Iris pigment epithelial cell (primary cell): Measurements from ENCODE around the gene PTPRR.
A peak's percentile ranks its signal among the peaks of the same experiment; 100 is the strongest.

Experiments
- DNase-seq: peaks from one replicate; pipeline ENCODE4 v3.0.0-alpha.2; 2011; ENCODE audit warnings: low read depth

Gene PTPRR

DNA sequence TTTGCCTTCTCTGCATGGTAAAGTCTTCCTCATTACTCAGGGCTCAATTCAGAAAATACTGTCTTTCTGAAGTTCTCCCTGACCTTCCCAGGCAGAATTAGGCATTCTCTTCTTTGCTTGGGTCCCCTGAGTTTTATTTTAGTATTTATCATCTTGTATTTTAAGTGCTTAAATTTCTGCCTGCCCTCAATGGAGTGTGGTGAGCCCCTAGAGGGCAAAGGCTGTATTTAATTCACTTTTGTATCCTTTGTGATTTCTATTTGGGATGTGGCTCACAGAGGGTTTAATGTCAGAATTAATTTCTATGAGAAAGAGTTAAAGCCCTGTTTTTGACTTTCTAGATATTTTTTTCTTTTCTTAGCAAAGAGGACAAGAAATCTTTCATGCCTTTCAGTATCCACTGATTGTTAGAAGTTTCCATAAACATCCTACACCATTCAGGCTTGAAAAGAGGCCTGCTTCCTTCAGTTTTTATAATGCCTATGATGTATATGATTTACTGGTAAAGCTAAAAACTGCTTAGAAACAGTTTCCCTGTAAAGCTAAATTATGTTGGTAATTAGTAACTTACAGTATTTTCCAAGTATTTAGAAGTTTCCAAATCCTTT is 227.8 kb downstream of the PTPRR start:
- DNase-seq, result peak; percentile 52

DNA sequence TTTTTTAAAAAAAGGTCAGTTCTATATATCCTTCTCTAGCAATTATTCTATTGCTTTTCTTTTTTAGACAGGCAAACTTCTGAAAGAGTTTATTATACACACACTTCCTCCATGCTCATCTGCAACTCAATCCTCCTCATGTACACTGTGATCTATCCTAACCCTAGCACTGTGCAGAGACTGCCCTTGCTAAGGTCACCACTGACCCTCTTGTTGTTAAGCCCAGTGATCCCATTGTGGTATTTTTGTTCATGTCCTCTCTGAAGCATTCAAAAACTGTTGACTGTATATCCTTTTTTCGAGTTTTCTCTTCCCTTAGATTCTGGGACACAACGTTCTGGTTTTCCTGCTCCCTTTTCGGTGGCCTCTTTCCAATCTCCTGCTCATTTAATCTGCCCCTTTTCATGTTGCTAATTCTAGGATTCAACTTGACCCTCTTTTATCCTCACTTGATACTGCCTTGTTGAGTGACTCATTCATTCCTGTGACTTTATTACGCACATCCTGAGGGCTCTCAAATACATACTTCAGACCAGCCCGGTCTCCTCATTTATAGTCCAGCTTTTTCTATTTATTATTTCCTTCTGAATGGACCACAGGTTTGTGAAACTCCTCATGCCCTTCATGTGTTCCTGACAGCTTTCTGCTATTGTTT is 229.4 kb downstream of the PTPRR start:
- peak; percentile 86 for DNase-seq

DNA sequence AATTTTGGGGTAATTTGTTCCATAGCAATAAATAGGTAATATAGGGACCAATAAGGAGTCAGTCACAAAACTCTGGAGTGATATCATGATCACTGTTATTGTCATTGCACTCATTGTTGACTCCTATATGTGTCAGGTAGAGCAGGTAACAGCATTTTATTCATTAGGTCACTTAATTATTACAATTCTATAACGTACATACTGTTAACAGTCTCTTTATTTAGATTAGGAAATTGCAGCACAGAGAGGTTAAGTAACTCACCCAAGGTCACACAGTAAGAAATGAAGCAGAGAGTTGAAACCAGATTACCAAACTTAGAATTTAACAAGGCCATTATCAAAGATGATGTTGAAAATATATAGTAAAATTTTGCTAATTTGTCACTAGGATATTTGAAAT is 233.6 kb downstream of the PTPRR start:
- DNase-seq, result no peak

DNA sequence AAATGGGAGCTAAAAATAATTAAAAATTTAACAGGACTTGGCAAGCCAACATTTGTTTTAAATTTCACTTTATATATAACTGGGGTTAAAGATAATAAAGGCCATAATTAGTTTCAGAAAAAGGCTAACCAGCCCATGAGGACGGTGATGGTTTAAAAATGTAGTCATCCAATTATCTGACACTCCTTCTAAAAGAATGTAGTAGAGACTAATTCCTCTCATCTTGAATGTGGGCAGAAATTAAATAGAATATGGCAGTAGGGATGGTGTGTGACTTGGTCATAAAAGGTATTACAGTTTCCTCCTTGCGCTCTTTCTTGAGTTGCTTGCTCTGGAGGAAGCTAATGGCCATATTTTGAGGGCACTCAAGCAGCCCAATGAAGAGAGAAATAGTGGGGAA is 234.2 kb downstream of the PTPRR start:
- DNase-seq, result no peak

DNA sequence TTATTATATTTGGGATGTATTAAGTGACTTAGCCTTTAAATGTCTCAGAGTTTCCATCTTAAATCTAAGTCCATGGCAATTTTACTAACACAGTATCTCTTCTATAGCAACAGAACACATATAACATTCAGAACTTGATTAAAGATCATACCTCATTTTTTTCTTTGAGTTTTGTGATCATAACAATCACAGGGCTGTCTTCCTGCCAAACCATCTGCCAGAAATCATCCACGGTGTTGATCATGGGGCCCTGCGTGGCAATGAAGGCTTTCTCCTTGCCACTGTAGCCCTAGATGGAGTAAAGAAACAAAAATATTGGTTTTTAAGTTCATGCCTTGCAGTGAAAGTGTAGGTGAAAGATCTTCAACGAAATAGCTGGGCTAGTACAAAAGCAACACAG is 236.6 kb downstream of the PTPRR start:
- no peak for DNase-seq

DNA sequence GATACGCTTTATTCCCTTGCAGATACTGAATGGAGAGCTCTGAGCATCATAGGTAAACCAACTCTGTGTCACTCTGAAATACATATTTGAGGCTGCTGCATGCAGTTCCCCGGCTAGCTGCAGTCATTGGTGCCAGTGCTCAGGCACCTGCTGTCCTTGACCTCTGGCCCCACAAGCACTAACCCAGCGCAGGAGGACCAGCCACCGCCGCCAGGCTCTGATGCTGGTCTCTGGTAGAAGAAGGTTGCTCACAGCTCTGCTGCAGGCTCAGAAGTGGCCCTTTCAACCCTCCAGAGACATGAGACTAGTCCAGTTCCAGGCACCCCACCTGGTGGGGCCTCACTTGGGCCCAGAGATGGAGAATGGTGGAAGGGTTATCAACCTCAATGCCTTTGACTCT is 248.8 kb downstream of the PTPRR start:
- DNase-seq, result no peak

DNA sequence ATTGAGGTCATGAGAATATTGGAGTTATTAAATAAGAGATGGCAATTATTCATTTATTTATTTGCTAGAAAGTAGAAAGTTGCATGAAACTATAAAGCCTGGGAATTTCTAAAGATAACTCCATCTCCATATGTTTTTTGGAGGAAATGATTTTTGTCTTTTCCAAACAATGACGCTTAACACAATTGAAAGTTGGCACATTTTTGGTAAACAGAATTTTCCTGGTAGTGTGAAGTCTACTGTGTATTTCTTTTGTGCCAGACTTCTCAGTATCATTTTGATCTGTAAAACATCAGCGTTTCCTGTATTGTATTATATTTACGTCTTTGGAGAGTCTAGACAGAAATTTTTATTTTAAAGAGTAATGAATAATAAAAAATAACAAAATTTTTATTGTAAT is 249.6 kb downstream of the PTPRR start:
- no peak for DNase-seq

DNA sequence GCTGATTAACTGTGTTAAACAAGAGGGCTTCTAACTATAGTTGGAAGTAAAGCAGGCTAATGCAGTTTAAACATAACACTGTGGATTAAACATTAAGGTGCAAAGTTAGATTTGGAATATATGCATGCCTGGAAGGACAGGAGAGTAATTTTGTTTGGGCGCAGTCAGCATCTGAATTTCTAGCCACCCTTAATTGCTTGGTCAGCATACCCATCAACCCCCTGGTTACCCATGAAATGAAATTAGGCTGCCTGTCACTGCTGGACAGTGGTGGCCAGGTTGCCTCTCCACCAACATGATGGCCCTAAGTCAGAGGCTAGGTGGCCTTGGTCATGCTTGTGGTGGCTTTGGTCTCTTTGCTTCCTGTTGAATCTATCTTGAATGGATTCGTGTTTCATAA is 253.3 kb downstream of the PTPRR start:
- no peak for DNase-seq

DNA sequence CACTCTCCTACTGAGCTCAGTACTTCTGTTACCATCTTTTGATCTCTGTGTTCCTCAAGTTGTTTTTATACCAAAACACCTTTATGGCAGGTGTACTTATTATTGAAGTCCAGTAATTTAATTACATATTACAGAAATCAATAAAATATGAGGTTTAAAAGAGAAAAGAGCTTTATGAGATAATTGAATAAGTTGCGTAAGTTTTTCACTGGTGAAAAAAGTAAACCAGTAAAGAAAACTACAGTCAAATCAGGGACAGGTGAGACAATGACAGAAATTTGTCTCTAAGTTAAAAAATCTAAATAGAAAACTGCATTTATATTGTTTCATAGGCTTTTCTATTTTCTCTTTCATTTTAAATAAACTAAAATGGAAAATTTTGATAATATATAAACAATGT is 254.2 kb downstream of the PTPRR start:
- DNase-seq, result no peak

DNA sequence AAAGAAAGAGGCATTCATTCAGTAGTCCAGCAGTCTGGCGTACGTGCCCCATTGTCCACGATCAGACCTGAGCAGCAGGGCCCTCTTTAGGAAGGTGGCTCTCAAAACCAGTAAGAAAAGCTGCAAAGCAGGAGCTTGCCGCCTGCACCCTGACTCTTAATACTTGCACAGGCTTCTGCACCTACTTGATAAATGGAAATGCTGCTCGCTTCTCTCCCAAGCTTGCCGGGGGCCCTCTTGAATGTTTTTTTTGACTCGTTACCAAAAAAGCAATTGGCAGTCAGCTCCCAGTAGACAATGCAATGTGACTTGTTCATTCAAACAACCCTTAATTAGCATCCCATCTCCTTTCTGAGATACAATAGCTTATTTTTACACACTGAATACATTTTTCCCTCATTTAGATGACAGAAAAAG is 256.1 kb downstream of the PTPRR start:
- no peak for DNase-seq

DNA sequence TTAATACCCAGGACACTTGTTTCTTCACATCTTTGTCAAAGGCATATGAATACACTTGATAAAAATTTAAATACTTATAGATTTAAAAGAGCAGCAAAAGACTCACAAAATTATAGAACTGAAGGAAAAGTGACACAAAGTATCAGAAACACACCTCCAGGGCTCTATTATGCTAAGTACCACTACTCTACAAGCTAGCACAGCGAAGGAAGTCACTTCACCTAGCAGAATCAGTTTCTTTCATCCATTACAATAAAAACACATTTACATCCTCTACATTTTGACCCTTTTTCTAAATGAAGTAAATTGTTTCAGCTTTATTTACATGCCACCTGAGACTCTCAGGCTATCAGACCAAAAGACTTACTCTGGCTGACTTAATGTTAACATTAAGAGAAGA is 256.7 kb downstream of the PTPRR start:
- no peak for DNase-seq

DNA sequence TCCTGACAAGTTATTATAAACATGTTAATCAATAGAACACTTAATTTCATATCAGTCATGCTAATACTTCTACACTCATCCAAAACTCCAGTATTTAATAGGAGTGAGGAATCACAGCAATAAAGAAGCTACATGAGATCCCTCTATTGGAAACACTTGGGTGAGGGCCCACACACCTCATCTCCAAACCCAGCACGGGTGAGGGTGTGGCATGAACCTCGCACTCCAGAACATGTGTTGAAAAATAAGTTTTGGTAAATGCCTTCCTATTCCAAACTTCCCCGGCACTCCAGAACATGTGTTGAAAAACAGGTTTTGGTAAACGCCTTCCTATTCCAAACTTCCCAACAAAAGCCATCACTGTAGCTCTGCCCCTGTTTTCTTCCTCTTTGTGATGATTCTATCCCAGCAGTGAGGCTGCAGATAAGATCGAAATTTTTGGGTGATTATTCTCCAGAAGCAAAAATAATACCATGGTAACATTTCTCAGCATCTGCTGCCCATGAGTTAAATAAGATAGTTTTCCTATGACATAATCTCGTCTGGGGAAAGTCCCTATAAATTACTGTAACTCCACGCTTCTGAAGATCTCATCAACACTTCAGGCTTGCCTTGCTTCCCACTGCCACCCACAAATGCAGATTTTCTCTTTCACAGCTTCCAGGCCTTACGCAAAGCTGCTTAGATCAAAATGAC is 258.9 kb downstream of the PTPRR start:
- peak; percentile 87 for DNase-seq

DNA sequence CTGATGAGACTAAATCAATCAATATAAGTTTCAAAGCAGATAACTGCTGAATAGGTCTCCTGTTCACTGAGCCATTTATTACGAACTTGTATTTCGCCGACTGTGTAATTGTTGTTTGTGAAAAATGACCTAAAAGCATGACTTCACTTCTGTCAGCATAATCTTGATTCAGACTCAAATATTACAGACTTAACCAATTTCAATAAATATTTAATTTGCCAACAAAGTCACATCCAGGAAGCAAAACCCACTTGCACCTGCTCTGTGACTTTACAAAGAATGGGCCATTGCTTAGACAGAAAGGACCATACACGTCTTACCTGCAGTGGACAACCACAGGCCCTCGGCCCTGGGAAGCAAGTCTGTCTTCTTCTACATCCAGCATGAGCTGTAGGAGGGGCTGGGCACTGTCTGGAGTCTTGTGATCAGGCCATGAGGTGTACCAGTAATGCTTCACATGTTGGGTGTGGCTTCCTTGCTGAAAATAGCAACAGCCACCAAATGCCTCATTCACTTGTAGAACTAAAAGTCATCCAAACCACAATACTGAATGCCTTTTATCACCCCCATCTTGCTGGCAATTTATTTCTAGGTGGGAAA is 259.8 kb downstream of the PTPRR start:
- peak; percentile 74 for DNase-seq

DNA sequence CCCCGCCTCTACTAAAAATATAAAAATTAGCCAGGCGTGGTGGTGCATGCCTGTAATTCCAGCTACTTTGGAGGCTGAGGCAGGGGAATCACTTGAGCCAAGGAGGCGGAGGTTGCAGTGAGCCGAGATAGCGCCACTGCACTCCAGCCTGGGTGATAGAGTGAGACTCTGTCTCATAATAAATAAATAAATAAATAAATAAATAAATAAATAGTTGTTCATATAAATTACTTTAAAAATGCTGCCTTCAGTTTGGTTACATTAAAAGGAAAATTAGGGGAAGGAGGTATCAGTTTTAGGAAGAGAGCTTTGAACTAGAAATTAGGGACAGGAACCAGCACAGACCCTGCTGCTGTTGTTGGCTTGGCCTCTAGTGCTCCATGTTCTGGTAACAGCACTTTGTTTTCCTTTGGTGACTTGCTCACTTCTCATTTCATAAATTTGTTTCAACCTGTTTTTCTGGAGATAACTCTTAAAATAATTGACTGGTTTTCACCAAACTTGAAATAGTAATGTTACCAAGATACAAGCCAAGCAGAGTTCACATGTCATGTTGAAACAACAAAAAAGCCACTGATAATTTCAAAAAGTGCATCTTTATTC is 260.4 kb downstream of the PTPRR start:
- no peak for DNase-seq

DNA sequence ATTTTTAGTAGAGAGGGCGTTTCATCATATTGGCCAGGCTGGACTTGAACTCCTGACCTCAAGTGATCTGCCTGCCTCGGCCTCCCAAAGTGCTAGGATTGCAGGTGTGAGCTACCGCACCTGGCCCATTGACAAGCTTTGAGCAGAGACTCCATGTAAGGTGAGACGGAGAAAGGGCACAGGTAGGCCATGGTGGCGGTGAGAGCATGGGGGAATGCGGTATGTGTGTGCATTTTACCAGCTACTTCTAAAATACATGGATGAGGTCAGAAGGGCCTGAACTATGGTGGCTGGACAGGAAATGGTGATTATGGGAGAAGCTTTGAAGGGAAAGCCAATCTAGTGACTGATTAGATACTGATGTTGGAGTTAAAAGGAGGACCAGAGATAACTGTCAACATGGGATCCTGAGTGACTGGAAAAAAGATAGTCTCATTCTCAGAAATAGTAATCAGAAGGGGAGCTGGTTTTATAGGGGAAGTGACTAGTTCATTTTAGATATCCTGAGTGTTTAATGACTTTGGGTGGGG is 261.4 kb downstream of the PTPRR start:
- no peak for DNase-seq

DNA sequence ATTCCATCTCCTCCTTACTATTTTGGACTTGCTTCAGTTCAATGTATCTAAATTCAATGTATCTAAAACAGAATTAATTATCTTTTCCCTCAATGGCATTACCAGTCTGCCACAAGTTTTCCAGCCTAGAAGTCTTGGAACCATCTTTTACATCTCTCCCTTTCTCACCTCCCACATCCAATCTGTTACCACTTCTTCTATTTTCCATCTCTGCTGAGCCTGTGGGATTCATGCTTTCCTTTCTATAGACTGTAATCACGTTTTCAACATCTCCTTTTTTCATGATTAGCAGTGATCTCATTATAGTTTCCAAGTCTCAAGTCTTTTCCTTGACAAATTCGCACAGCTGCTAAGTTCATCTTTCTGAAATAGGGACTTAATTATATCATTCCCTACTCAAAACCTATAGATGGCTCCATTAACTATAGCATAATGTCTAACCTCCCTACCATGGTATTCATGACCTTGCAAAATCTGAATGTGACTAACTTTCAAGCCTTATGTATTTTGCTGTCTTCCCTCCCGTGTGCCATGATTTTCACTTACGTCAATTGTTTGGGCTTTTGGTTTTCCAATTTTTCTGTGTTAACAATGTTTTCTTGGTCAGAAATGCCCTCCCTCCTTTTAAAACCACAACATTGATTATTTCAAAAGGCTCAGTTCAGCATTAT is 262.8 kb downstream of the PTPRR start:
- no peak for DNase-seq

DNA sequence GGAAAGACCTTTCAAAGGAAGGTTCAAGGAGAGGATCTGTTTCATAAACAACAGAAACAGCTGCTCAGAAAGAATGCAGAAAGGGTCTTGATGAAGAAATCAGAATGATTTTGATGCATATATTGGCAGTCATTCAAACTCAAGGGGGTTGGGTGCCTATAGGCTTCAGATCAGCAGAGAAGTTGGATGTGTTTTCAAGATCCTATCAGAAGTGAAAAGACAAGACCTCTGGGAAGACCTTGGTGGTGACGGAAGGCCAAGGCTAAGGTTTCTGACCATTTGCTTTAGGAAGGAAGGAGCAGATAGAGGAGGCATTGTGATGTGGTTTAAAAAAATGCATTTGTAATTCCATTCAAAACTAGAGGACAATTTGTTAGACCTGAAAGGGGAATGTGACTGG is 268.1 kb downstream of the PTPRR start:
- DNase-seq, result peak; percentile 64

DNA sequence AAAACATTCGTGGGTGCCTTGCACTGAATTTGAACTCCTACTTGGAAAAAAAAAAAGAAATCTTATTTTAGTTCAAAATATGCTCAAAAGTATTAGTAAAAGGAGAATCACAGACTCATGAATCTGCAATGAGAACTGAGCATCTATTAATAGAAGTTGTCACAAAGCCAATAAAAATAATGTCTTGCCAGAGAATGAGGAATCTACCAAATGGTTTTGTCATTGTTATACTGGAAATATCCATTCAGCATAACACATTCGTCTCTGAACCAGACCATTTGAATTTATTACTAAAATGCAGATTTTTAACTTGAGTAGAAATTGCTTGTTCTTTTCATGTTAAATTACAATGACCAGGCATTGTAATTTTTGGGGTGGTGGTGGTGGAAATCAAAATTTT is 271.7 kb downstream of the PTPRR start:
- DNase-seq, result peak; percentile 85

DNA sequence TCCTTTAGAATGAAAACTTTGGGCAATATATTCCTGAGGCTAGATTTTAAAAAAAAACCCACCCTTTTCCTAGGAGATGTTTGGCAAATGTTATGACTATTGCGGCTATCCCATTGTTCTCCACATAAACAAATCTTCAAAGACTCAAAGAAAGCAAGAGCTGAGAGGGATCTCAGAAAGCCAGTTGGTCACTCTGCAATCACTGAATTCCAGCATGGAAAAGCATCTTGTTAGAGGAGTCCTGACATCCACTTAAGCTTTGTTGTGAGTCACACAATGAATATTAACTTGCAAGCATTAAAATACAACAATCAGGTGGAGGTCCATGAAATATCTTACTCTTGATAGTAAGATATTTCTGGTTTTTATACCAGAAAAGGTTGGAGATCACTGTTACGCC is 272.3 kb downstream of the PTPRR start:
- DNase-seq, result peak; percentile 49

DNA sequence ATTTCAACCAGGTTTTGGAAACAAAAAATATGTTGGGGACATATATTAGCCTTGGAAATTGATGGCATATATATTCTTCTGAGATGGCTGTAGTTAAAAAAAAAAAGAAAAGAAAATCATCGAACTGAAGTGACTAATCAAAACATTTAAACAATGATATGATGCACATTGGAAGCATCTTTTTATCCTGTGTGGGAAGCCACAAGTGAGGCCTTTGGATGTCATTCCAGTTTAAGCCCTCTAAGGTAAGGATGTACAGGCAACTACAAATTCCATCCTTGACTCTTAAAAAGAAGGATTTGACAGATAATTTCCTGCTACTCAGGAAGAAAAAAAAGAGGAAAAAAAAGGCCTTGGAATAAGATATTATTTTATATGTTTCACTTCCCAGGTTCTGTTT is 273.7 kb downstream of the PTPRR start:
- DNase-seq, result peak; percentile 79

DNA sequence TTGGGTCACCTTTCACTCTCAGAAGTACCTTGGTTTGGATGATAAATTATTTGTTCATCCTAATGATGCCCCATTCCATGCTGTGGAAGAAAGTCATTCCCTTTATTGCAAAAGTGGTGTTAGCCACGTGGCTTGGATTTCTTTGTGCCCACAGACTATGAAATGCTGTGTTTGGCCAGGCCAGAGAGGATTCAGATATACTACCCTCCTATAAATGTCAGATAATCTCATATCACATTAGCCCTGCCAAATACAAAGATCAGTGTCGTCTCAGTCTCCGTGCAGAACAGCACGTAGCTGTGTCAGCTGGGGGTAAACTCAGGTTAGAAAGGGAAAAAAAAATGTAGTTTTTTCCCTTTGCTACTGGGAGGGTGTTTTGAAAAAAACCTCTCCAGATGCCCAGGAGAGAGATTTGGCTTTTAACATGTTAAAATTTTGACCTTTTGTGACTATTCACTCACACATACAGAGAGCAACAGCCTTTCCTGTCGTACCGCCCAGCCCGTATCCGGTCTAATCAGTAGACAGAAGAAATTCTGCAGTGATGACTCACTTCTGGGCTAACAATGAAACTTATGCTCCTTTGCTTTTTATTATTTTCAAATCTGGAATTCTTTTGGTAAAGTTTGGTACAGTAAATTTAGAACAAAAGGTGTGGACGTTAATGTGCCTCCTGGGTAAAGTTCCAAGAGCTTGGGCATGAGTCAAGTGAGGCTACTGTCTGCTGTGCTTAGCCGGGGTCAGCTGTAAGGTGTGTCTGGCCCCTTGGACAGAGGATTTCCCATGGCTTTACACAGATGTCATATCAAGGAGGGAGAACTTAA is 274.8 kb downstream of the PTPRR start:
- DNase-seq, result peak; percentile 92
